ENCODE measurements around the gene ZNF77. TPM values are rescaled to one million over a fixed set of nuclear protein-coding genes. Genes with fewer than 3 reads are reported as not detected.
A peak's percentile ranks its signal among the peaks of the same experiment; 100 is the strongest.

Gene ZNF77
- total and polyA plus RNA-seq, 3 donors from 2014 or later = 4.8 to 10.7 (median 5.6) TPM

- no peaks in the 10 kb centered on the region for H3K9me3 ChIP-seq
- H3K27ac ChIP-seq = no peak overlapping the region
- intact Hi-C loops (cut with DNase I; ENCODE audit: low total_unique reads) = loop anchor here (10.0 kb wide), 1 partner anchor 56 kb away; no protein-coding TSS in a partner anchor
Measured at GRCh38 chr19:2978772-2979171, 34.0 kb upstream of the ZNF77 start.

GRCh38 chr19:2978166-2978767, 33.5 kb upstream of the ZNF77 start:
- 72 to 73% methylated on average over 9 to 11 of the region's 11 CpGs for WGBS, 2 donors
- no peak overlapping the region for H3K4me3 ChIP-seq
- H3K4me1 ChIP-seq = peaks cover 33% of the 10 kb centered on the region
- no peaks in the 10 kb centered on the region for H3K9me3 ChIP-seq
- no peak for DNase-seq
- intact Hi-C loops (cut with DNase I; ENCODE audit: low total_unique reads) = loop anchor here (10.0 kb wide), 1 partner anchor 57 kb away; no protein-coding TSS in a partner anchor
- peak overlapping the region in 1 of 2 donors; percentile 66 for H3K27ac ChIP-seq
- no peak for TF ChIP-seq POLR2A (IDR thresholded peaks at IDR 0.05)
- no peak for TF ChIP-seq CTCF (IDR thresholded peaks at IDR 0.05)
- H3K27me3 ChIP-seq = no peaks in the 10 kb centered on the region
- H3K36me3 ChIP-seq (ENCODE audit: low read depth, missing control alignments) = no peaks in the 10 kb centered on the region

More at GRCh38 chr19:2978772-2979171, 34.0 kb upstream of the ZNF77 start:
- peaks cover 33% of the 10 kb centered on the region for H3K4me1 ChIP-seq
- H3K4me3 ChIP-seq = no peak overlapping the region
- H3K36me3 ChIP-seq (ENCODE audit: low read depth, missing control alignments) = no peaks in the 10 kb centered on the region
- TF ChIP-seq POLR2A (IDR thresholded peaks at IDR 0.05) = no peak
- TF ChIP-seq CTCF (IDR thresholded peaks at IDR 0.05) = no peak
- WGBS, 2 donors = 83% methylated on average over 9 of the region's 9 CpGs
- no peaks in the 10 kb centered on the region for H3K27me3 ChIP-seq
- no peak for DNase-seq

- no peak for DNase-seq
- intact Hi-C loops (cut with DNase I; ENCODE audit: low total_unique reads) = loop anchor here (10.0 kb wide), 1 partner anchor 57 kb away; no protein-coding TSS in a partner anchor
- H3K4me1 ChIP-seq = peaks cover 28% of the 10 kb centered on the region
- no peaks in the 10 kb centered on the region for H3K27me3 ChIP-seq
- peak overlapping the region in 1 of 2 donors; percentile 66 for H3K27ac ChIP-seq
- H3K9me3 ChIP-seq = no peaks in the 10 kb centered on the region
- no peaks in the 10 kb centered on the region for H3K36me3 ChIP-seq (ENCODE audit: low read depth, missing control alignments)
- peak overlapping the region in 1 of 2 donors; percentile 43 for H3K4me3 ChIP-seq
- TF ChIP-seq CTCF (IDR thresholded peaks at IDR 0.05) = no peak
- TF ChIP-seq POLR2A (IDR thresholded peaks at IDR 0.05) = no peak
- WGBS, 2 donors = 34 to 53% methylated on average over 7 to 10 of the region's 10 CpGs
Measured at GRCh38 chr19:2977746-2978138, 33.0 kb upstream of the ZNF77 start.

GRCh38 chr19:2977001-2977745, 32.4 kb upstream of the ZNF77 start, which contains the start of gene TLE6:
Gene TLE6 (plus strand): TSS chr19:2977564. CDS start chr19:2978234, 670 bp downstream.
- intact Hi-C loops (cut with DNase I; ENCODE audit: low total_unique reads) = loop anchor here (10.0 kb wide), 1 partner anchor 58 kb away; no protein-coding TSS in a partner anchor
- Histone ChIP-seq H3K4me1 (peaks cover 30% of the 10 kb centered on the region), H3K36me3 (ENCODE audit: low read depth, missing control alignments) (no peaks in the 10 kb centered on the region), H3K4me3 (peak within 1 kb of the TSS; percentile 33 to 43), H3K9me3 (no peaks in the 10 kb centered on the region), H3K27me3 (no peaks in the 10 kb centered on the region), H3K27ac (peak within 1 kb of the TSS in 1 of 2 donors; percentile 66)
- 1 to 2% methylated on average over 19 to 51 of the region's 51 CpGs for WGBS, 2 donors
- DNase-seq = peak; percentile 98
- no peak for TF ChIP-seq POLR2A (IDR thresholded peaks at IDR 0.05)
- TF ChIP-seq CTCF (IDR thresholded peaks at IDR 0.05) = no peak
